ENCODE measurements around the gene FBXL13.

Gene FBXL13

DNA sequence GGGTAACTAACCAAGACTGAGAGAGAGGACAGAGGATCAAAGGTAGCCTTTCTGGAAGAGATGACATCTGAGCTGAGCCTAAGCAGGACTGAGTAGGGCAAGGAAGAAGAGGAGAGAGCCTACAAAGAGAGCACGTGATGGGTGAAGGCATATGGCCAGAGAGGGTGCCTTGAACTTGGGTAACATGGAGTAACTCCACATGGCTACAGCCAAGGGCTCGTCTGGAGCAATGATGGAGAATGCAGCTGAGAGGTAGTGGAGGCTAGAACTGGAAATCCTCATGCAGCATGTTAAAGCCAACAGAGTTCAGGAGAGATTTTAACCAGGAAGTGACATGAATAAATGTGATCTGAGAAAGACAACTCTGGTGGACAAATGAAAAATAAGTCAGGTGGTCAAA lies 84.0 kb downstream of the FBXL13 start:
- Histone ChIP-seq H3K79me2 (ENCODE audit: insufficient read depth, low read depth) (no peaks in the 10 kb centered on the region), H2AFZ (ENCODE audit: low read depth) (no peak overlapping the region), H3K4me2 (no peak overlapping the region), H3K36me3 (ENCODE audit: insufficient read depth) (no peaks in the 10 kb centered on the region), H4K20me1 (ENCODE audit: insufficient read depth) (no peaks in the 10 kb centered on the region), H3K4me1 (ENCODE audit: low read depth, poor library complexity, severe bottlenecking) (no peaks in the 10 kb centered on the region), H3K4me3 (IDR thresholded peaks at IDR 0.05; ENCODE audit: insufficient read depth, low read depth, low read length) (no peak overlapping the region), H3K27ac (no peak overlapping the region), H3K9ac (no peak overlapping the region), H3K27me3 (ENCODE audit: insufficient read depth, low read depth) (no peaks in the 10 kb centered on the region)
- TF ChIP-seq, protein P1, sequence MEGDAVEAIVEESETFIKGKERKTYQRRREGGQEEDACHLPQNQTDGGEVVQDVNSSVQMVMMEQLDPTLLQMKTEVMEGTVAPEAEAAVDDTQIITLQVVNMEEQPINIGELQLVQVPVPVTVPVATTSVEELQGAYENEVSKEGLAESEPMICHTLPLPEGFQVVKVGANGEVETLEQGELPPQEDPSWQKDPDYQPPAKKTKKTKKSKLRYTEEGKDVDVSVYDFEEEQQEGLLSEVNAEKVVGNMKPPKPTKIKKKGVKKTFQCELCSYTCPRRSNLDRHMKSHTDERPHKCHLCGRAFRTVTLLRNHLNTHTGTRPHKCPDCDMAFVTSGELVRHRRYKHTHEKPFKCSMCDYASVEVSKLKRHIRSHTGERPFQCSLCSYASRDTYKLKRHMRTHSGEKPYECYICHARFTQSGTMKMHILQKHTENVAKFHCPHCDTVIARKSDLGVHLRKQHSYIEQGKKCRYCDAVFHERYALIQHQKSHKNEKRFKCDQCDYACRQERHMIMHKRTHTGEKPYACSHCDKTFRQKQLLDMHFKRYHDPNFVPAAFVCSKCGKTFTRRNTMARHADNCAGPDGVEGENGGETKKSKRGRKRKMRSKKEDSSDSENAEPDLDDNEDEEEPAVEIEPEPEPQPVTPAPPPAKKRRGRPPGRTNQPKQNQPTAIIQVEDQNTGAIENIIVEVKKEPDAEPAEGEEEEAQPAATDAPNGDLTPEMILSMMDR (conservative IDR thresholded peaks at IDR 0.05; ENCODE audit: low read depth, low read length), result no peak

DNA sequence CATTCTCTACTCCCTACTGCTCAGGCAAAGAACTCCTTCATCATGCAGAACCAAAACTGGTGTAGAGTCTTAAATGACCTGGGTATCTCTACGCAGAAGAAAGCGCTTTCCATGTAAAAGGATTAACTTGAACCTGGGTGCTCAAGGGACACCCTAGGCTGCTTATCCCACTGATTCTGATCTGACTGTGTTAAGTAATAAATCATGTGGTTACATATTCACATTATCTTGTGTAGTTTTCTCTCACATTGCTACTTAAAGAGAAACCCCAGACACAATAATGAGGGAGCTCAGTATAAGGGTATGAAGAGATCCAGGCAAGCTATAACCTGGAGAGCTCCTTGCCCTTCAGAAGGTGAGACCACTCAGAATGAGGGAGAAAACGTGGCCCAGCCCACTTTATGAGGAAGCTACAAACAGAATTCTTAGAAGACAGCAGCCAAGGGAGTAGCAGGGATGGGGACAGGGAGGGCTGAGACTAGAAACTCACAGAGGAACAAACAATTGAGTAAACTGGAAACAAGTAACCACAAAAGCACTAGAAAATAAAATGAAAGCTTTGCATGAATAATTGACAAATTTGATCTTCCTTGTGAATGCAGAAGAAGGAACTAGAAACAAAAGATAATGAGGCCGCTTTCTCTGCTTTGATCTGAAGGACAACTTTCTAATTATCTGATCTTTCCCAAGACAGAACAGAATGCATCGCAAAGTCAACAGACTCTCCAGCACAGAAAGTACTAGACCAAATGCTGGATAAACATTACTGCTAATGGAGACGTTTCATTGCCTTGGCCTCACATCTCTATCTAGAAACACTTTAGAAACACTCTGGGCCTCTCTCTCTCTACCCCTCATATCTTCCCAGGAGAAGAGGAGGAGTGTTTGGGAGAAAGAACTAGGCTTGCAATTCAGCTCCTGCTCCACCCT lies 85.7 kb downstream of the FBXL13 start:
- Histone ChIP-seq H3K4me2 (no peak overlapping the region), H2AFZ (ENCODE audit: low read depth) (no peak overlapping the region), H3K4me3 (IDR thresholded peaks at IDR 0.05; ENCODE audit: insufficient read depth, low read depth, low read length) (no peak overlapping the region), H3K79me2 (ENCODE audit: insufficient read depth, low read depth) (no peaks in the 10 kb centered on the region), H4K20me1 (ENCODE audit: insufficient read depth) (no peaks in the 10 kb centered on the region), H3K9ac (no peak overlapping the region), H3K4me1 (ENCODE audit: low read depth, poor library complexity, severe bottlenecking) (no peaks in the 10 kb centered on the region), H3K27me3 (ENCODE audit: insufficient read depth, low read depth) (no peaks in the 10 kb centered on the region), H3K36me3 (ENCODE audit: insufficient read depth) (no peaks in the 10 kb centered on the region), H3K27ac (no peak overlapping the region)
- TF ChIP-seq, protein P1 (conservative IDR thresholded peaks at IDR 0.05; ENCODE audit: low read depth, low read length), result no peak

DNA sequence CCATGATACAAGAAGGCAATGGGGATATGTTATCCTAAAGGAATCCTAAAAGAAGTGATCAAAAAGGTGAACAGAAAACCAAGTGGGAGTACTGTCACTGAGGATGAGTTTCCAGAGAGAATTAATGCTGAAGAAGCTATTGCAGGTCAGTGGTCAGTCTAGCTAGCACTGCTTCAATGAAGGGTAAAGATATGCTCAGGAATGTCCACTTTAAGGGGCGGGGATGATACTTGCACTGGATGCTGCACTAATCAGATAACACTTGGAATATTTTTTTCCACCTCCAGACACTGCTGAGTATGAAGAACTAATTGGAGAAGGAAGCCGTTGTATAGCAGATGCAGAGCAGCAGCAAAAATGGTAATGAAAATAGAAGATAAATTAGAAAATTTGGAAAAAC lies 86.5 kb downstream of the FBXL13 start:
- Histone ChIP-seq H3K9ac (no peak overlapping the region), H3K4me3 (IDR thresholded peaks at IDR 0.05; ENCODE audit: insufficient read depth, low read depth, low read length) (no peak overlapping the region), H3K79me2 (ENCODE audit: insufficient read depth, low read depth) (no peaks in the 10 kb centered on the region), H3K36me3 (ENCODE audit: insufficient read depth) (no peaks in the 10 kb centered on the region), H3K27ac (no peak overlapping the region), H4K20me1 (ENCODE audit: insufficient read depth) (no peaks in the 10 kb centered on the region), H3K27me3 (ENCODE audit: insufficient read depth, low read depth) (no peaks in the 10 kb centered on the region), H2AFZ (ENCODE audit: low read depth) (no peak overlapping the region), H3K4me2 (no peak overlapping the region), H3K4me1 (ENCODE audit: low read depth, poor library complexity, severe bottlenecking) (no peaks in the 10 kb centered on the region)
- TF ChIP-seq, protein P1 (conservative IDR thresholded peaks at IDR 0.05; ENCODE audit: low read depth, low read length), result no peak

DNA sequence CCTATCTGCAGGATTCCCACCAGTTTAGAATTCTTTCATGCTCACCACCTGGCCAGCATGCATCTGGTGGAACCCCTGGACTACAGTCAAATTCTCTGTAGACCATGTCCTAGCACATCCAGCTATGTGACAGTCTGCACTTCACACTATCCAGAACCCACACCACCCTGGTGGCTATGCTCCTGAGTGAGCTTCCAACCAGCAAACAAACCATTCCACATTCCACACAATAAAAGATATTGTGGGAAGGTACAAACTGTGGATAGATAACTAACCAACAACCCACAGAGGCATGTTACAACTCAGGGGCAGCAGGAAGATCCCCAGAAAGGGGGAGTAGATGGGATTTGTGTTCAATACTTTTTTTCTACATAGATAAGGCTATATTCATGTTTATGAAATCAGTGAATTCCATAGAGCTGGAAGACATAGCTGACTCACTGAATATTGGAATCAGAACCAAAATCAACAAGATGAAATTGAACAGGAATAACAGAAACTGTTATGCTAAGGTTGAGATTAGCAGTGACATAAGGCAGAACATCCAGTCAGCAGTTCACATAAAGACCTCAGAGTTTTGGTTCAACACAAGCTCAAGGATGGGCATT lies 89.3 kb downstream of the FBXL13 start:
- TF ChIP-seq, protein P1 (conservative IDR thresholded peaks at IDR 0.05; ENCODE audit: low read depth, low read length), result no peak
- H4K20me1 ChIP-seq (ENCODE audit: insufficient read depth), result no peaks in the 10 kb centered on the region
- no peak overlapping the region for H3K9ac ChIP-seq
- no peaks in the 10 kb centered on the region for H3K36me3 ChIP-seq (ENCODE audit: insufficient read depth)
- H2AFZ ChIP-seq (ENCODE audit: low read depth), result no peak overlapping the region
- no peaks in the 10 kb centered on the region for H3K79me2 ChIP-seq (ENCODE audit: insufficient read depth, low read depth)
- no peak overlapping the region for H3K27ac ChIP-seq
- no peaks in the 10 kb centered on the region for H3K4me1 ChIP-seq (ENCODE audit: low read depth, poor library complexity, severe bottlenecking)
- no peaks in the 10 kb centered on the region for H3K27me3 ChIP-seq (ENCODE audit: insufficient read depth, low read depth)
- no peak overlapping the region for H3K4me3 ChIP-seq (IDR thresholded peaks at IDR 0.05; ENCODE audit: insufficient read depth, low read depth, low read length)
- no peak overlapping the region for H3K4me2 ChIP-seq
